IMR-90 (cell line): Measurements from ENCODE around the gene INHA. TPM values are rescaled to one million over a fixed set of nuclear protein-coding genes. Genes with fewer than 3 reads are reported as not detected.

Experiments
- ATAC-seq: fragments of 200-7000 bp; cut with Tn5 transposase; 2 replicates; pipeline ENCODE4 v1.9.1; 2020; ENCODE audit warnings: low read depth, mild to moderate bottlenecking, moderate library complexity
- BruUV-seq: library from RNA; stranded (reverse); fragments of 400-500 nt; replicated peaks from 2 replicates; lab custom pipeline; 2021; lab: Mats Ljungman, UMichigan
- CTCF ChIA-PET: fragments of 300-600 bp; formaldehyde crosslinking; extraction: SDS; loops from one replicate; lab custom pipeline; 2021; ENCODE audit warnings: antibody characterized with exemption; lab: Yijun Ruan, JAX
- POLR2A ChIA-PET: fragments of 300-600 bp; sonication (Branson Sonifier 250); formaldehyde crosslinking; loops from one replicate; lab custom pipeline; 2022; ENCODE audit warnings: antibody characterized with exemption; ENCODE audit not compliant: unreplicated experiment; lab: Charles Lee
- DNase-seq: peaks from one replicate; pipeline ENCODE4 v3.0.0; 2013
- H2AFZ ChIP-seq: replicated peaks from 2 replicates; pipeline ENCODE3; 2013; ENCODE audit warnings: low read length, mild to moderate bottlenecking; ENCODE audit not compliant: poor library complexity
- H2AK5ac ChIP-seq: 2 replicates; pipeline ENCODE4 v1.6.1; 2013; ENCODE audit warnings: low read depth, low read length, inconsistent platforms
- H2AK9ac ChIP-seq: replicated peaks from 2 replicates; pipeline ENCODE3; 2013; ENCODE audit warnings: mild to moderate bottlenecking, low read depth, low read length, moderate library complexity; ENCODE audit not compliant: poor library complexity
- H2BK120ac ChIP-seq: 2 replicates; pipeline ENCODE4 v1.6.1; 2013; ENCODE audit warnings: low read depth, low read length, inconsistent platforms
- H2BK15ac ChIP-seq: 3 replicates; pipeline ENCODE4 v1.6.1; 2013; ENCODE audit warnings: low read depth, low read length, inconsistent platforms
- H2BK20ac ChIP-seq: 2 replicates; pipeline ENCODE4 v1.6.1; 2013; ENCODE audit warnings: low read depth, mild to moderate bottlenecking, inconsistent platforms, low read length, moderate library complexity
- H2BK5ac ChIP-seq: 2 replicates; pipeline ENCODE4 v1.6.1; 2013; ENCODE audit warnings: mild to moderate bottlenecking, low read depth, low read length, inconsistent platforms; ENCODE audit not compliant: poor library complexity, severe bottlenecking
- H3K14ac ChIP-seq: replicated peaks from 2 replicates; pipeline ENCODE4 v1.6.1; 2013; ENCODE audit warnings: low read depth, low read length, inconsistent platforms
- H3K18ac ChIP-seq: 2 replicates; pipeline ENCODE4 v1.6.1; 2013; ENCODE audit warnings: low read depth, low read length, control low read depth
- H3K23ac ChIP-seq: 2 replicates; pipeline ENCODE4 v1.6.1; 2013; ENCODE audit warnings: low read depth, low read length, inconsistent platforms
- H3K27ac ChIP-seq: 2 replicates; pipeline ENCODE4 v1.5.1; 2013; ENCODE audit warnings: mild to moderate bottlenecking, control low read depth, low read length; ENCODE audit not compliant: insufficient read depth
- H3K27me3 ChIP-seq: 2 replicates; pipeline ENCODE4 v1.6.1; 2013; ENCODE audit warnings: low read length; ENCODE audit not compliant: control insufficient read depth, insufficient read depth
- H3K36me3 ChIP-seq: 2 replicates; pipeline ENCODE4 v1.6.1; 2013; ENCODE audit warnings: low read length, mixed read lengths; ENCODE audit not compliant: control insufficient read depth, insufficient read depth
- H3K4ac ChIP-seq: 2 replicates; pipeline ENCODE4 v1.6.1; 2013; ENCODE audit warnings: low read depth, low read length, inconsistent platforms
- H3K4me1 ChIP-seq: 2 replicates; pipeline ENCODE4 v1.6.1; 2013; ENCODE audit warnings: low read length, mixed read lengths; ENCODE audit not compliant: control insufficient read depth, insufficient read depth
- H3K4me2 ChIP-seq: 2 replicates; pipeline ENCODE4 v1.6.1; 2013; ENCODE audit warnings: low read depth, mild to moderate bottlenecking, control low read depth, low read length, moderate library complexity
- H3K4me3 ChIP-seq: 2 replicates; pipeline ENCODE4 v1.5.1; 2013; ENCODE audit warnings: low read depth, mild to moderate bottlenecking, control low read depth, low read length, moderate library complexity; ENCODE audit not compliant: insufficient read depth
- H3K56ac ChIP-seq: 2 replicates; pipeline ENCODE4 v1.6.1; 2013; ENCODE audit warnings: low read length, inconsistent platforms; ENCODE audit not compliant: insufficient read depth; ENCODE audit errors: extremely low read depth
- H3K79me1 ChIP-seq, 2 experiments: 2 replicates each; pipeline ENCODE4 v1.6.1; 2013; ENCODE audit warnings: low read length in 2 of 2, inconsistent platforms in 1 of 2, low read depth in 1 of 2
- H3K9ac ChIP-seq: 2 replicates; pipeline ENCODE4 v1.6.1; 2013; ENCODE audit warnings: low read depth, low read length, control low read depth
- H3K9me1 ChIP-seq: 2 replicates; pipeline ENCODE4 v1.6.1; 2013; ENCODE audit warnings: low read length, inconsistent platforms; ENCODE audit not compliant: insufficient read depth
- H3K9me3 ChIP-seq: 2 replicates; pipeline ENCODE4 v1.6.1; 2013; ENCODE audit warnings: low read length; ENCODE audit not compliant: control insufficient read depth, insufficient read depth
- H4K20me1 ChIP-seq: 2 replicates; pipeline ENCODE4 v1.6.1; 2013; ENCODE audit warnings: low read length, inconsistent platforms; ENCODE audit not compliant: insufficient read depth
- H4K5ac ChIP-seq: 2 replicates; pipeline ENCODE4 v1.6.1; 2013; ENCODE audit warnings: mild to moderate bottlenecking, low read depth, low read length, control low read depth
- H4K8ac ChIP-seq, 2 experiments: 2 replicates each; pipeline ENCODE4 v1.6.1; 2013; ENCODE audit warnings: low read depth in 2 of 2, low read length in 2 of 2, control low read depth in 1 of 2, inconsistent platforms in 1 of 2
- H4K91ac ChIP-seq: 2 replicates; pipeline ENCODE4 v1.6.1; 2013; ENCODE audit warnings: low read depth, low read length, inconsistent platforms; ENCODE audit not compliant: insufficient read depth
- BHLHE40 ChIP-seq: fragments of 150-350 bp; IDR thresholded peaks from 2 replicates; pipeline ENCODE4 v1.6.1; 2016; ENCODE audit warnings: mild to moderate bottlenecking, low read depth, low read length
- CEBPB ChIP-seq: IDR thresholded peaks from 2 replicates; pipeline ENCODE4 v1.6.1; 2012; ENCODE audit warnings: low read depth, low read length, improper control_type of control experiment
- FOS ChIP-seq: fragments of 150-350 bp; IDR thresholded peaks from 2 replicates; pipeline ENCODE4 v1.6.1; 2016; ENCODE audit warnings: low read depth, low read length
- MXI1 ChIP-seq: IDR thresholded peaks from 2 replicates; pipeline ENCODE4 v1.6.1; 2012; ENCODE audit warnings: low read depth, mild to moderate bottlenecking, low read length, moderate library complexity, borderline replicate concordance
- POLR2A ChIP-seq: IDR thresholded peaks from 2 replicates; pipeline ENCODE4 v1.6.1; 2012; ENCODE audit warnings: mild to moderate bottlenecking, low read depth, low read length
- RCOR1 ChIP-seq: IDR thresholded peaks from 2 replicates; pipeline ENCODE4 v1.6.1; 2012; ENCODE audit warnings: mild to moderate bottlenecking, low read length, improper control_type of control experiment; ENCODE audit not compliant: insufficient replicate concordance
- USF2 ChIP-seq: fragments of 150-350 bp; IDR thresholded peaks from 2 replicates; pipeline ENCODE4 v1.6.1; 2017; ENCODE audit warnings: mild to moderate bottlenecking, antibody characterized with exemption, low read length, low read depth
- WGBS, 2 experiments: methylation state at CpG; one replicate each; pipeline versions ENCODE4 v1.1.5 to v1.1.7; 2013; ENCODE audit warnings: missing lambda C conversion rate in 2 of 2; ENCODE audit not compliant: insufficient read length in 1 of 2; ENCODE audit errors: extremely low coverage in 2 of 2; 5-methylcytosine and 5-hydroxymethylcytosine counted together
- dilution Hi-C: fragments of 300-500 bp; cut with HindIII; formaldehyde crosslinking; loops from one replicate; pipeline ENCODE4 v1.14.3; 2018; ENCODE audit warnings: low sequenced_read_pairs; ENCODE audit not compliant: unreplicated experiment
- in situ Hi-C: fragments of 300-500 bp; cut with MboI; formaldehyde crosslinking; loops from 3 replicates; pipeline ENCODE4 v1.14.3; 2019; ENCODE audit warnings: low sequenced_read_pairs, inconsistent platforms, mixed read lengths
- intact Hi-C: fragments of 100-400 bp; cut with micrococcal nuclease; formaldehyde crosslinking; loops from 2 replicates; pipeline ENCODE4 v1.10.0; 2022
- polyA plus RNA-seq, 3 experiments: library from polyadenylated mRNA; depleted of rRNA; stranded (reverse); fragments of >200 nt; gene quantifications; 2 replicates each; pipeline ENCODE4 v1.2.3, GENCODE V29; 2012; ENCODE audit warnings: low replicate concordance in 1 of 3
- total RNA-seq: library from RNA; depleted of rRNA; stranded (reverse); fragments of >200 nt; gene quantifications from 2 replicates; pipeline ENCODE4 v1.2.3, GENCODE V29; 2012
- TF ChIP-seq, protein P1 (sequence below): conservative IDR thresholded peaks from 2 replicates; pipeline ENCODE4 v1.5.1; 2012; ENCODE audit warnings: mild to moderate bottlenecking, low read depth, low read length, improper control_type of control experiment

Gene INHA
- total and polyA plus RNA-seq, 2 of the 4 experiments (the other 2 are of a cell fraction): 0.96 TPM; not detected in 1

DNA sequence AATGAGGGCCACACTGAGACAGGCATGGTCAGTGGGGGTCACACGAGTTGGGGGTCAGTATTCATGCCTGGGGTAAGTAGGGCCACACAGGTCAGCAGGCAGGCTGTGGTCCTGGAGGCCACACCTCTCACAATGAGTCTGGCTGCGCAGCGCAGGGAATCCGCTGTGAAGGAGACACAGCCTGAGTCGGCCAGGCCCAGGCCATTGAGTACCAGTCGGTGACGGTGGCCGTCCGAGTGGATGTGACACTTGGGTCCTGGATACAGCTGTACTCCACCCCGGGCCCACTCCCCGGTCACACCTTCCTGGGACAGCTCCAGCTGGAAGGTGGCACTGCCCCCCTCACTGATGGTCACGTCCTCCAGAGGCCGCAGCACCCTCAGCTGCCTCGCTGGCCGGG is 17.8 kb upstream of the INHA start:
- BruUV-seq: no TSS peak
- H3K56ac ChIP-seq: no peak overlapping the region

More for the DNA sequence above, 17.8 kb upstream of the INHA start:
- H3K9me3 ChIP-seq: no peaks in the 10 kb centered on the region
- TF ChIP-seq BHLHE40: no peak
- TF ChIP-seq POLR2A: no peak
- TF ChIP-seq, protein P1, sequence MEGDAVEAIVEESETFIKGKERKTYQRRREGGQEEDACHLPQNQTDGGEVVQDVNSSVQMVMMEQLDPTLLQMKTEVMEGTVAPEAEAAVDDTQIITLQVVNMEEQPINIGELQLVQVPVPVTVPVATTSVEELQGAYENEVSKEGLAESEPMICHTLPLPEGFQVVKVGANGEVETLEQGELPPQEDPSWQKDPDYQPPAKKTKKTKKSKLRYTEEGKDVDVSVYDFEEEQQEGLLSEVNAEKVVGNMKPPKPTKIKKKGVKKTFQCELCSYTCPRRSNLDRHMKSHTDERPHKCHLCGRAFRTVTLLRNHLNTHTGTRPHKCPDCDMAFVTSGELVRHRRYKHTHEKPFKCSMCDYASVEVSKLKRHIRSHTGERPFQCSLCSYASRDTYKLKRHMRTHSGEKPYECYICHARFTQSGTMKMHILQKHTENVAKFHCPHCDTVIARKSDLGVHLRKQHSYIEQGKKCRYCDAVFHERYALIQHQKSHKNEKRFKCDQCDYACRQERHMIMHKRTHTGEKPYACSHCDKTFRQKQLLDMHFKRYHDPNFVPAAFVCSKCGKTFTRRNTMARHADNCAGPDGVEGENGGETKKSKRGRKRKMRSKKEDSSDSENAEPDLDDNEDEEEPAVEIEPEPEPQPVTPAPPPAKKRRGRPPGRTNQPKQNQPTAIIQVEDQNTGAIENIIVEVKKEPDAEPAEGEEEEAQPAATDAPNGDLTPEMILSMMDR: no peak
- TF ChIP-seq MXI1: no peak
- no peak for TF ChIP-seq USF2
- no peak for TF ChIP-seq RCOR1
- TF ChIP-seq FOS: no peak
- TF ChIP-seq CEBPB: no peak
- H3K4me2 ChIP-seq: no peak overlapping the region
- no peak overlapping the region for H2BK20ac ChIP-seq
- H2BK120ac ChIP-seq: no peak overlapping the region
- no peak overlapping the region for H2AFZ ChIP-seq
- no peak overlapping the region for H3K4ac ChIP-seq
- no peak overlapping the region for H3K14ac ChIP-seq
- no peak overlapping the region for H2AK9ac ChIP-seq
- no peak overlapping the region for H3K18ac ChIP-seq
- H3K36me3 ChIP-seq: no peaks in the 10 kb centered on the region
- dilution Hi-C loops: no loop called here
- H3K27me3 ChIP-seq: no peaks in the 10 kb centered on the region
- no peak overlapping the region for H3K23ac ChIP-seq
- H2BK5ac ChIP-seq: no peak overlapping the region
- no peak overlapping the region for H4K8ac ChIP-seq
- no peaks in the 10 kb centered on the region for H3K9me1 ChIP-seq
- peaks cover 8% of the 10 kb centered on the region; the same call in 1 of the 2 replicates for H3K4me1 ChIP-seq
- POLR2A ChIA-PET: no interaction called here
- H3K27ac ChIP-seq: no peak overlapping the region
- H2BK15ac ChIP-seq: no peak overlapping the region
- ATAC-seq (no peak), DNase-seq (no peak)
- WGBS, 2 experiments: 100% methylated on average over 6 of the region's 15 CpGs; no CpG with 5 or more reads in 1 of the 2 experiments
- intact Hi-C loops: no loop called here
- H4K20me1 ChIP-seq: no peaks in the 10 kb centered on the region; the same call in 1 of the 2 replicates
- in situ Hi-C loops: no loop called here
- H2AK5ac ChIP-seq: no peak overlapping the region
- H4K5ac ChIP-seq: no peak overlapping the region
- no peaks in the 10 kb centered on the region for H3K79me1 ChIP-seq
- no peak overlapping the region for H3K4me3 ChIP-seq
- CTCF ChIA-PET: no interaction called here
- no peak overlapping the region for H4K91ac ChIP-seq
- H3K9ac ChIP-seq: no peak overlapping the region
